GM23338 (cell line): ENCODE data around the gene CTF1. TPM values are rescaled to one million over a fixed set of nuclear protein-coding genes. Genes with fewer than 3 reads are reported as not detected.

Experiments
- ATAC-seq: fragments of 200-7000 bp; cut with Tn5 transposase; 3 replicates; pipeline ENCODE4 v1.9.1; 2020
- DNase-seq: peaks from one replicate; pipeline ENCODE4 v3.0.0-alpha.2; 2015; ENCODE audit warnings: low spot score
- H2AFZ ChIP-seq: fragments of 200-600 bp; sonication (generic); 2 replicates; pipeline ENCODE4 v1.8.0; 2016; ENCODE audit warnings: antibody characterized with exemption, mild to moderate bottlenecking, moderate library complexity
- H3F3A ChIP-seq: fragments of 200-600 bp; sonication (generic); replicated peaks from 2 replicates; pipeline ENCODE4 v1.8.0; 2017; ENCODE audit warnings: antibody characterized with exemption, mixed run types, low read depth
- H3K27ac ChIP-seq: fragments of 200-600 bp; sonication (generic); 2 replicates; pipeline ENCODE4 v1.6.1; 2016; ENCODE audit warnings: low read depth
- H3K27me3 ChIP-seq: fragments of 200-600 bp; sonication (generic); 2 replicates; pipeline ENCODE4 v1.8.0; 2016; ENCODE audit warnings: mild to moderate bottlenecking, mixed run types, moderate library complexity; ENCODE audit not compliant: insufficient read depth
- H3K36me3 ChIP-seq: fragments of 200-600 bp; sonication (generic); 2 replicates; pipeline ENCODE4 v1.8.0; 2016; ENCODE audit warnings: mild to moderate bottlenecking; ENCODE audit not compliant: insufficient read depth
- H3K4me1 ChIP-seq: fragments of 200-600 bp; sonication (generic); 2 replicates; pipeline ENCODE4 v1.8.0; 2016; ENCODE audit warnings: mild to moderate bottlenecking, moderate library complexity; ENCODE audit not compliant: insufficient read depth
- H3K4me2 ChIP-seq: fragments of 200-600 bp; sonication (generic); 2 replicates; pipeline ENCODE4 v1.7.1; 2017; ENCODE audit warnings: mixed run types
- H3K4me3 ChIP-seq: fragments of 200-600 bp; sonication (generic); 2 replicates; pipeline ENCODE4 v1.6.1; 2016; ENCODE audit warnings: mixed run types
- H3K79me2 ChIP-seq: fragments of 200-600 bp; sonication (generic); replicated peaks from 2 replicates; pipeline ENCODE4 v1.8.0; 2017; ENCODE audit warnings: mild to moderate bottlenecking; ENCODE audit not compliant: insufficient read depth
- H3K9me2 ChIP-seq: fragments of 200-600 bp; sonication (generic); 2 replicates; pipeline ENCODE4 v1.8.0; 2017; ENCODE audit not compliant: insufficient read depth
- H4K20me1 ChIP-seq: fragments of 200-600 bp; sonication (generic); replicated peaks from 2 replicates; pipeline ENCODE4 v1.8.0; 2017; ENCODE audit warnings: mild to moderate bottlenecking; ENCODE audit not compliant: insufficient read depth
- H3K27ac Mint-ChIP-seq: 2 replicates; pipeline ENCODE4 v1.8.0; 2020; ENCODE audit warnings: inconsistent platforms, mild to moderate bottlenecking, moderate library complexity, mixed read lengths
- H3K27me3 Mint-ChIP-seq: 3 replicates; pipeline ENCODE4 v1.8.0; 2022; ENCODE audit warnings: low read depth, mild to moderate bottlenecking, moderate library complexity, mixed read lengths, inconsistent platforms; ENCODE audit not compliant: insufficient read depth, poor library complexity
- H3K36me3 Mint-ChIP-seq: 3 replicates; pipeline ENCODE4 v1.8.0; 2021; ENCODE audit warnings: low read depth, mild to moderate bottlenecking, inconsistent platforms, moderate library complexity, mixed read lengths
- H3K4me1 Mint-ChIP-seq: 3 replicates; pipeline ENCODE4 v1.8.0; 2020; ENCODE audit warnings: mild to moderate bottlenecking, inconsistent platforms, mixed read lengths
- H3K4me3 Mint-ChIP-seq: 3 replicates; pipeline ENCODE4 v1.8.0; 2021; ENCODE audit warnings: moderate library complexity, mild to moderate bottlenecking, inconsistent platforms, mixed read lengths
- H3K9me3 Mint-ChIP-seq: 3 replicates; pipeline ENCODE4 v1.8.0; 2020; ENCODE audit warnings: moderate library complexity, mild to moderate bottlenecking, inconsistent platforms, mixed read lengths
- CTCF ChIP-seq, 2 experiments: fragments of 200-600 bp in 1 of 2; sonication (generic) in 1 of 2; conservative IDR thresholded peaks; 2 replicates each; pipeline versions ENCODE4 v1.5.1 to v1.6.1; 2016 to 2017; ENCODE audit warnings: antibody characterized with exemption in 2 of 2, low read depth in 2 of 2, mild to moderate bottlenecking in 2 of 2, moderate library complexity in 1 of 2
- EZH2phosphoT487 ChIP-seq: fragments of 200-600 bp; sonication (generic); IDR thresholded peaks from one replicate; pipeline ENCODE4 v1.8.1; 2018; ENCODE audit warnings: antibody characterized with exemption; ENCODE audit not compliant: unreplicated experiment
- NANOG ChIP-seq: IDR thresholded peaks from 2 replicates; pipeline ENCODE4 v1.6.1; 2016; ENCODE audit warnings: antibody characterized with exemption, borderline replicate concordance
- REST ChIP-seq: IDR thresholded peaks from one replicate; pipeline ENCODE4 v1.6.1; 2018; ENCODE audit warnings: antibody characterized with exemption; ENCODE audit not compliant: unreplicated experiment
- STAT1 ChIP-seq: IDR thresholded peaks from one replicate; pipeline ENCODE4 v1.6.1; 2016; ENCODE audit warnings: antibody characterized with exemption; ENCODE audit not compliant: unreplicated experiment
- ZNF331 ChIP-seq: fragments of 250-450 bp; sonication (Bioruptor Pico); IDR thresholded peaks from 2 replicates; pipeline ENCODE4 v1.5.0; 2020; ENCODE audit warnings: low read depth, mild to moderate bottlenecking, moderate library complexity
- ZNF462 ChIP-seq: fragments of 250-450 bp; sonication (Bioruptor Pico); IDR thresholded peaks from 2 replicates; pipeline ENCODE4 v1.5.0; 2020; ENCODE audit warnings: mild to moderate bottlenecking, moderate library complexity
- polyA plus RNA-seq: library from polyadenylated mRNA; unstranded; fragments of >200 nt; fragmentation: Nextera tagmentation; extraction: Ambion mirVana; gene quantifications from 2 replicates; pipeline ENCODE4 v1.2.1, GENCODE V29; 2016
- total RNA-seq: library from RNA; depleted of rRNA; stranded (reverse); fragments of >200 nt; shearing (Covaris generic); gene quantifications from 2 replicates; pipeline ENCODE4 v1.2.3, GENCODE V29; 2014

CTF1 gene
- total and polyA plus RNA-seq, 2 experiments from 2014 or later = 0.24 to 0.52 TPM

GRCh38 chr16:30914830-30915229 is 18.4 kb downstream of the CTF1 start (continued):
- TF ChIP-seq ZNF462 (no peak), REST (no peak), STAT1 (no peak)

GRCh38 chr16:30918614-30919013 is 22.2 kb downstream of the CTF1 start:
- no peak overlapping the region for H2AFZ ChIP-seq
- Mint-ChIP-seq H3K4me1 (peaks cover 2% of the 10 kb centered on the region; the same call in 1 of the 3 replicates), H3K27ac (no peak overlapping the region), H3K27me3 (peaks cover 21% of the 10 kb centered on the region), H3K4me3 (no peak overlapping the region), H3K36me3 (no peaks in the 10 kb centered on the region), H3K9me3 (no peaks in the 10 kb centered on the region)
- no peak for DNase-seq
- H3K4me3 ChIP-seq = no peak overlapping the region
- H3K27ac ChIP-seq = no peak overlapping the region
- no peak for ATAC-seq
- H3K4me2 ChIP-seq = no peak overlapping the region
- no peaks in the 10 kb centered on the region; the same call in 1 of the 2 replicates for H4K20me1 ChIP-seq
- H3K36me3 ChIP-seq = no peaks in the 10 kb centered on the region
- H3K27me3 ChIP-seq = no peaks in the 10 kb centered on the region
- H3K9me2 ChIP-seq = no peaks in the 10 kb centered on the region
- H3K4me1 ChIP-seq = 0 out of 2 replicates have a peak, but pooled peaks cover 4% of the 10 kb centered on the region
- no peaks in the 10 kb centered on the region for H3K79me2 ChIP-seq
- peaks cover 5% of the 10 kb centered on the region; the same call in 1 of the 2 replicates for H3F3A ChIP-seq
- no peak for TF ChIP-seq NANOG
- TF ChIP-seq CTCF (conservative IDR thresholded peaks at IDR 0.05; ENCODE audit: low read depth in 2 of 2) = no peak
- no peak for TF ChIP-seq EZH2phosphoT487
- TF ChIP-seq ZNF331 (CRISPR knock-in tag) = no peak
